ENCODE data around the gene OGFOD2.

Gene OGFOD2

GRCh38 chr12:122951979-122952892 lies 22.8 kb upstream of the OGFOD2 start:
- no peak for DNase-seq

- no peak for DNase-seq
Observed at GRCh38 chr12:122955156-122955555, 19.9 kb upstream of the OGFOD2 start.

DNA sequence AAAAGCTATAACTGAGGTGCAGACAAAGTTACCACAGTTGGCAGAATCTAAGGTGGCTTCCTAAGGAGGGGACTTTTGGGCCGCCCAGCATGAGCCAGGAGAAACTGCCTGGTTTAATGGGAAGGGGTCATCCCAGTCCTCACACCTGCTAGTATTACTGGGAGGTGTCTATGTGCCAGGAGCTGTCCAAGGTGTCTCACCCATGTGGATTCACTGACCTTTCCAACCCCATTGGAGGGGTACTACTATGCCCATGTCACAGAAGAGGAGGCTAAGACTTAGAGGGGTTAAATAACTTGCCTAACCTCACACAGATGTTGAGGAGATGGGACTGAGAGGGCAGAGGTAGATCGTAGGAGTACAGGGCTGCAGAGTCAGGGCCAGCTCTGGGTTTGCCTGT lies 19.0 kb upstream of the OGFOD2 start:
- DNase-seq, result no peak

DNA sequence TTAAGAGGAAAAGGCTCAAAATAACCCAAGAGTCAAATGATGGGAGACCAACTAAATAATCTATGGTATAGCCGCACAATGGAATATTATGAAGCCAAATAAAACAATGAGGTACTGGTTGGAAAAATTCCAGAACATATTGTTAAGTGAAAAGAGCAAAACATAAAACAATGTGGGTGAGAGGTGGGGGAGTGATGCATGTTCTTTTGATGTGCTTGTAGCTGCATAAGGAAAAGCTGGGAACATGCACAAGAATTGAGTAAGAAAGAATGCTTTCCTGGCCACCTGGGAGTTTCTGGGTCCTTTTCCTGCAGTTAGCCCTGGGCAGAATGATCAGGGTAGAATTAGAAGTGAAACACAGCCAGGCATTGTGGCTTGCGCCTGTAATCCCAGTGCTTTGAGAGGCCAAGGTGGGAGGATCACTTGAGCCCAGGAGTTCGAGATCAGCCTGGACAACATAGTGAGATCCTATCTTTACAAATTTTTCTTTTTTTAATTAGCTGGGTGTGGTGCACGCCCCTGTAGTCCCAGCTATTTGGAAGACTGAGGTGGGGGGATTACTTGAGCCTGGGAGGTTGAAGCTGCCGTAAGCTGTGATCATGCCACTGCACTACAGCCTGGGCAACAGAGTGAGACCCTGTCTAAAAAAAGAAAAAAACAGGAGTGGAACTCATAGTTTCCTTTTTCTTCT lies 16.7 kb upstream of the OGFOD2 start:
- no peak for DNase-seq

- no peak for DNase-seq
Observed at GRCh38 chr12:122959566-122960192, 15.4 kb upstream of the OGFOD2 start.

- no peak for DNase-seq
Observed at GRCh38 chr12:122960193-122960569, 14.9 kb upstream of the OGFOD2 start.

- DNase-seq, result no peak
Observed at GRCh38 chr12:122961531-122962329, 13.3 kb upstream of the OGFOD2 start.

DNA sequence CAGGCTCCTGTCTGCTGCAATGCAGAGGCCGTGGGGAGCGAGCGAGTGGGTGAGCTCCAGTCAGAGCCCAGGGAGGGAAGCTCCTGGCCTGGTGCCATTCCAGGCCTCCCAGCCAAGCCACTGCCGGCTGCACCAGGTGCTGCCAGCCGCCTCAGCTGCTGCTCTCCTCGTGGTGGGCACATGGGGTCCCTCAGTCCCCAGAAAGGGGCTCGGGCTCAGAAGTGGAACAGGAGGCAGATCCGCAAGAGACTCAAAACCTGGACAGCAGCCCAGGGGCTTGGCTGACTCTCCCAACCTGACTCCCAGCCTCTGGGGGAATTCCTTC lies 11.1 kb upstream of the OGFOD2 start:
- no peak for DNase-seq

DNA sequence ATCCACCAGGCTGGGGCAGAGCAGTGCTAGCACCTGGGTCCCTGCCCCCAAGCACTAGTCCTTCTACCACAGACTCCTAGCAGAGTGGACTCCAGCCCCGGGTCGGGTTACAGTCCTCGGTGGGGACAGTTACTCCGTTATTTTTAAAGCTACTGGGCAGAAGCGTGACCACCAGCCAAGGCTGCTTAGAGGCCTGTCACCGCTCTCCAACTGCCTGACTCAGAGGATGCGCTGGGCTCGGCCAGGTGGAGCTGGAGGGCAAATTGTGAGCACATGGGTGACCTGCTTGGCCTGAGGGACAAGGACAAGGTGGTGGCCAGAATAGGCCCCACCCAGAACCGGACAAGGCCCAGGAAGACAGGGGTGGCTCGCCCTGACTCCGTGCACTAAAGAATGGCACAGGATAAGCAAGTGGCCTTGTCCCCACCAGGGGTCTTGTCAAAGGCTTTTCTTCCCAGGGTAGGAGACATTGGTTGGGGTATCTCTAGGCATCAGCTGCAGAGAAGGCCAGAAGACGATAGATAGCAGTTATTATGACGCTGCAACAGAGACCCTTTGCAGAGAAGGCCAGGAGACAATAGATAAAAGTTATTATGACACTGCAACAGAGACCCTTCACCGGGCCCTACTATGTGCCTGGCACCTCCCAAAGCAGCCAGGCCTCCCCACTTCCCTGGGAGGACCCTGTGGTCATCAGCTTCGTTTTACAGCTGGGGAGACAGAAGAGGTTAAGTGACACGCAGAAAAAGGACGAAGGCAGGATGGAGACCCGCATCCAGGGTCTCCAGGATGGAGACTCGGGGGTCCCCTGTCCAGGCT lies 10.4 kb upstream of the OGFOD2 start:
- no peak for DNase-seq

- DNase-seq, result no peak
Observed at GRCh38 chr12:122965321-122965751, 9.7 kb upstream of the OGFOD2 start.

DNA sequence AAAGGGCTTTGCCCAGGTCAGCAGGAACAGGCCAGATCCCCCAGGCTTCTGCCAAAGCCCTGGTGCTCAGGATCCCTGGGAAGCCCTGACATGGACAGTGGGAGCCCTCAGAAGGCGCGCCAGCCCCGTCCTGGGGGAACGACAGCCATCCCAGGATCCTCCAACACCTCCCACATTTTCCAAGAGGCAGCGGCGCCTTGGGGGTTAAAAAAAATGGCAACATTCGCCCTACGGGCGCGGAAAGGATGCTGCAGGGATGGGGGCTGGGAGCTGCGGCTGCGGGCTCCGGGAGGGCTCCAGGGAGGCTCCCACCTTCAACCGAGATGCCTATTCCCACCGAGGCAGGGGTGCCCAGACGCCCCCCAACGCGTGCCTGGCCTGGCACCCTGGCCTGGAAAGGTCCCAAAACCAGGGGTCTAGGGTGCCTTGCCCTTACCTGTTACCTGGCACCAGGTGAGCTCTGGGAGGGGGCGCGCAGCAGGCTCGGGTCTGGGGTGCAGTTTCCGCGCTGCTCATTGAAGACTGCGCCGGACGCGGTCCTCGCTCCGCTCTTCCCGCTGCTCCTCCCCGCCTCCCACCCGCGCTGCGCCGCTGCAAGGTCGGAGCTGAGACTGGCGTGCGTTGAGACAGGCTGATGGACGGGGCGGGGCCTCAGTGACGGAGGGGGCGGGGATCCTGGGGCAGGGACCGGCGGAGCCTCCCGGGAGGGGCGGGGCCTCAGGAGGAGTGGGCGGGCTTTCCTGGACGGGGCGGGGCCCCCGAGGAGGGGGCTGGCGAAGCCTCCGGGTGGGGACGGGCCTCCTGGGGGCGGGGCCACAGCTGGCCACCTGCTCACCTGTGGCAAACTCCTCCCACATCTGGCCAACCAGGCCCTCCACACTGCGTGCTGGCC lies 8.9 kb upstream of the OGFOD2 start, which contains the start of gene ABCB9:
Gene ABCB9, minus strand, starts transcription at position 613 of the 892 bp plus-strand sequence. CDS start 6,228 bp downstream, outside the sequence.
- peak; percentile 93 for DNase-seq

- DNase-seq, result no peak
Observed at GRCh38 chr12:122966743-122967550, 8.1 kb upstream of the OGFOD2 start.

- DNase-seq, result no peak
Observed at GRCh38 chr12:122968104-122968503, 6.9 kb upstream of the OGFOD2 start.

- DNase-seq, result no peak
Observed at GRCh38 chr12:122969676-122970075, 5.4 kb upstream of the OGFOD2 start.

DNA sequence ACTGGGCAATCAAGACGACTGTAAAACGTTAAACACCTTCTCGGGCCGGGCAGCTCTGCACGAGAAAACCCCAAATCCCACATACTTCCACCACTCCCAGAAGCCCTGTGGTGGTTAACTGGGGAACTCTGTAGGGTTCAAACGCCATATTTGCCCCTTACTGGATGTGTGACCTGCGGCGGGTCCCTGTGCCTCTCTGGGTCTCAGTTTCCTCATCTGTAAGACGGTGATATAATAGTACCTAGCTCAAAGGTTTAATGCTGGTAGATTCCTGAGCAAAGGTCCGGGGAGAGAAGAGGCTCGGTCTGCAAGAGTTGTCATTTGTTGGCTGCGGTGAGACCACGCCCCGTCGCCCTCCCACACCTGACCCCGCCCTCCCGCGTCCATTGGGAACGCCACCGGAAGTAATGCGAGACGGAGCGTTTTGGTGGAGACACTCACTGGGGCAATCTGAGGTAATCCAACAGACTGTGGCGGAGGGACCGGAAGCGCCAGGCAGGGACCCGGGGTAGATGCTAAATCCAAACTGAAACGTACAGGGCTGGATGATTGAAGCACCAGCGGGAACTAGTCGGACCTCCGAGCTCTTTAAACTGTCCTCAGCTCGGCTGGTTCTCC lies 661 bp upstream of the OGFOD2 start:
- DNase-seq, result peak; percentile 84

DNA sequence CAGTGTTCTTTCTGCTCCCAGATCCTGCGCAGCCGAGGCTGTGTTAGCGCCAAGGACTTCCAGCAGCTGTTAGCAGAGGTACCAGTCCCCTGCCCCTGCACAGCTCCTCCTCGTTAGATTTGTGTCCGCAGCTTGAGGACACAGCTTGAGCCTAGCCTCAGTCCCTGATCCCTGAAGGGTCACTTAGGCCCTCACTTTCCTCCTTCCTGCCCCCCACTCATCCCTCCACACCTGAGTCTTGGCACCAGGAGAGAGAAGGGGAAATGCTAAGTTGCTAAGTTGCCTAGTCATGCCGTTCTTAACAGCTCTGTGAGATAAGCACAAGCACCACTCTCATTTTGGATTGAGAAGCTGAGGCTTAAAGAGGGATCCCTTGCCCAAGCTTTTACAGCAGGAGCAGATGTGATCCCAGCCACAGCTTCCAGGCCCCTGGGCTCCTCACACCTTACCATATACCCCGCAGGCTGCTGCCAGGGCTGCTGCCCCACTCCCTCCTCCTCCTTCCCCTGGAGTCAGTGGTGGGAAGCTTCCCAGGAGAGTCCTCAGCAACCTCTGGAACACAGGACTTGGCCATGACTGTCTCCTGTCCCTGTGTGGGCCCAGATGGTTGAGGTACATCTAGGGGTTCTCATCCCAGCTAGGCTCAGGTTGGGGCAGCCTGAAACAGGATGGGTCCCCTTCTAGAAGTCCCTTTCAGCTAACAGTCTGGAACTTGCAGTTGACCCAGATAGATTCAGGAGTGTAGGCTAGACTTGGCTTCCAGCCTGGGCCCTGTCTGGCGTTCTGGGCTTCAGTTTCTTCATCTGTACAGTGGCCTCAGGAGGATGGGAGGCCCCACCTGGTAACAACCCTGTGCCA lies 975 bp downstream of the OGFOD2 start:
- no peak for DNase-seq

DNA sequence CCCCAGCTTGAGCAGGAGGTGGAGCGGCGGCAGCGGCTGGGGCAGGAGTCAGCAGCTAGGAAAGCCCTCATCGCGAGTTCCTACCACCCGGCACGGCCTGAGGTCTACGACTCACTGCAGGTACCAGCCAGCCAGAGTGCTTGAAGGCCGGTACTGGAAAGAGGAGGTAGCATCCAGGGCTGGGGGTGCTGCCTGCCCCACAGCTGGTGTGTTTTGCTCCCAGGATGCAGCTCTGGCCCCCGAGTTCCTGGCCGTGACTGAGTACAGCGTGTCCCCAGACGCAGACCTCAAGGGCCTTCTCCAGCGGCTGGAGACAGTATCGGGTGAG lies 1.6 kb downstream of the OGFOD2 start:
- DNase-seq, result no peak

GRCh38 chr12:122977153-122977552 lies 2.1 kb downstream of the OGFOD2 start:
- no peak for DNase-seq
